ENCODE results near the gene DGCR2. TPM values are rescaled to one million over a fixed set of nuclear protein-coding genes. Genes with fewer than 3 reads are reported as not detected.
"Not testable (repeated sequence)": the region's sequence is repeated elsewhere in the genome, so short reads cannot be mapped to it uniquely, and the experiment has no call there.

The DGCR2 gene
- polyA plus RNA-seq, 1 donor: 49.1 TPM

- DNase-seq: not testable (repeated sequence)
Observed at GRCh38 chr22:19027371-19028059, 94.7 kb downstream of the DGCR2 start.

- DNase-seq: not testable (repeated sequence)
Observed at GRCh38 chr22:19026080-19026479, 96.1 kb downstream of the DGCR2 start.

DNA sequence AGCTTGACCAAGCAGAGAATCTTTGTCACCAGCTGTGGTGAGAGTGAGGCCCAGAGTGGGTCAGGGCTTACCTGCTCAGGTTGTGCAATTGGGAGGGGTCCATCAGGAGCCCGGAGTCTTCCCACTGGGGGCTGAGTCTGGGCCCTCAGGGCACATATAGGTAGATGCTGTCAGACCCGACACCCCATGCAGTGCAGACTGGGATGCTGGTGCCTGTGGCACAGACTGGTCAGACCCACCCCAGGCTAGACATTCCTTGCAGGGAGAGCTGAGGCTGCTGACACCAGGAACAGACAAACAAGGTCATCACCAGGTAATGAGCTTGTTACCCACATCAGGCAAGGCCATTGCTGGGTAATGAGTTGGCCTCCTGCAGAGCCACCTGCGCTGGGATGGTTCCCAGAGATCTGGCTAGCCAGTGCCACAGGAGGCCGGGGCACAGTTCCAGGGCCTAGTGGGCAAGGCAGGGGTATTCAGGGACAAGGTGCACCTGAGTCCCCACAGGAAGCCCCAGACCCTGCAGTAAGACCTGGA is 97.2 kb downstream of the DGCR2 start:
- DNase-seq: not testable (repeated sequence)

DNA sequence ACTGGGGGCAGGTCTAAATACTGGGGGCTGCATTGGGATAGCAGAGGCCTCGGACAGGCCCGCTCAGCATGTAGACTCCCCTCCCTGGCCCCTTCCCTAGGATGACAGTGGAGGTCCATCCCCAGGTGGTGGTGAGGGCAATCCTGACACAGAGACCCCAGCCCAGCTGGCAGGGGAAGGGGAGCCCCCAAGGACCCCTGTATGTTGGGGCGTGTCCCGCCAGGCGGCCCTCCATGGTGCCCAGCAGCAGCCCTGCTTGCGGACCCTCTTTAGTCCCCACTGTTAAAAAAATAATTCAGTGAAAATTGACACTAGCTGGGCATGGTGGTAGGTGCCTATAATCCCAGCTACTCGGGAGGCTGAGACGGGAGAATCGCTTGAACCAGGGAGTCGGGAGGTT is 98.3 kb downstream of the DGCR2 start:
- not testable (repeated sequence) for DNase-seq

GRCh38 chr22:19022755-19023154 is 99.5 kb downstream of the DGCR2 start:
- no peak for DNase-seq

- no peak for DNase-seq
Observed at GRCh38 chr22:19019679-19020032, 102.6 kb downstream of the DGCR2 start.

DNA sequence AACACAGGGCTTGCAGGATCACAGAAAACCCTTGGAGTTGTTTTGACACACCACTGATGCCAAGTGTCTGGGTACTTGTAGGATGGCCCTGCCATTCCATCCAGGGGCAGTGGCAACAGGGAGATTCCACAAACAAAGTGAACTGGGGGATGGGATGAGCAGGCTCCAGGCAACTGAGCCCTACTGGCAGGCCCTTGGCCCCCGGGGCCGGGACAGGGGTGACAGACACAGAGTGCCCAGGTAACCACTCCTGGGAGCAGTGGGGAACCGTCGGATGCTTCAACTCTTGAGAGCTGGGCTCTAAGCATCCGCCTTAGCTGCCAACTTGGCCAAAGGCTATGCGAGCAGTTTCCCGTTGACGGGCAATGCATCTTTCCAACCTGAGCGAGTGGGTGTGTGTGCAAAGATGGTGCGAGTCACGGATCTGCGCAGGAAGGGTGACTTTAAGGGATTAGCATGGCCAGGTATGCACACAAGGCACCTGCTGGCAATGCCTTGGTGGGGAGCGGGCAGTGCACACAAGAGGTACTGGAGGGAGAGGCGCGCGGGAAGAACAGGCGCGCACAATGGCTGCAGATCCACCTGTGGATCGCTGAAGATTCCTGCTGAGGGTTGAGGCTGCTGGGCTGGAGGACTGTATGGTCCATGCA is 103.1 kb downstream of the DGCR2 start:
- no peak for DNase-seq

- no peak for DNase-seq
Observed at GRCh38 chr22:19018256-19018655, 104.0 kb downstream of the DGCR2 start.

DNA sequence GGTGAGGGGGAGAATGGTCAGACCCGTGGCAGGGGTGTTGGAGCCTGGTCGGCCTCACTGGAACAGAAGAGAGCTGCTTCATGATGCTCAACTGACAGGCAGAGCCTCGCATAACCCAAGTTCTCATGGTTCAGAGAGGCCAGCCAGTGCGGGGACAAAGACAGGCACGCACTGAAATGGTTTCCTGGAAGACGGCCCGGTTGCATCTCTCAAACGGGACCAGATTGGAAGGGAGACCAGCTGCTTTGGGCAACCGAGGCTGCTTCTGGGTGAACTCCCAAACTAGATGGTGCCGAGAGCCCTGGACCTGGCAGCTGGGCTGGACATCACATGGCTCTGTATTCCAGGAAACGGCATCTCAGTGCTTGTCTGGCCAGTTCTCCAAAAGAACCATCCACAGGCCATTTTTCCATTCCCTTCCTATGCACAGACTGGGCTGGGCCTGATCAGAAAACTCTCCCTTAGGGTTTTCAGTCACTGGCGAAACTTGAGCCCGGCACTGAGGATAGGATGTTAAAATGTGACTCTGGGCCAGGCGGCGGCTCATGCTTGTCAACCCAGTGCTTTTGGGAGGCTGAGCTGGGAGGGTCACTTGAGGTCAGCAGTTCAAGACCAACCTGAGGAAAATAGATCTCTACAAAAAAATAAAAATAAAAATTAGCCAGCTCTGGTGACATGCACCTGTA is 106.0 kb downstream of the DGCR2 start:
- DNase-seq: no peak

DNA sequence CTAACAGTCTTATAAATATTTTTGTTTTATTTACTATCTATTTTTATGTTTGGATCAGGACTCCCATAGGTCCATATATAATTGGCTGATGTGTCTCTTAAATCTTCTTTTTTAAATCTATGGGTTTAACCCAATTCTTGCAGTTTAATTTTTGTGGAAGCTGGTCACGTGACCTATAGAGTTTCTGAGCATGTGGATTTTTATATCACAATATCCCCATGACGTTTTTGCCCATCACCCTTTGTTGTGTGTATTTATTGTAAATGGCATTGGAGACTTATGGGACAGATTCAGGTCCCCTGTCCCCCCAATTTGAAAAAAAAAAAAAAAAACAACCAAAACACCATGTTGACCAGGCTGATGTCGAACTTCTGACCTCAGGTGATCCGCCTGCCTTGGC is 107.3 kb downstream of the DGCR2 start:
- no peak for DNase-seq

DNA sequence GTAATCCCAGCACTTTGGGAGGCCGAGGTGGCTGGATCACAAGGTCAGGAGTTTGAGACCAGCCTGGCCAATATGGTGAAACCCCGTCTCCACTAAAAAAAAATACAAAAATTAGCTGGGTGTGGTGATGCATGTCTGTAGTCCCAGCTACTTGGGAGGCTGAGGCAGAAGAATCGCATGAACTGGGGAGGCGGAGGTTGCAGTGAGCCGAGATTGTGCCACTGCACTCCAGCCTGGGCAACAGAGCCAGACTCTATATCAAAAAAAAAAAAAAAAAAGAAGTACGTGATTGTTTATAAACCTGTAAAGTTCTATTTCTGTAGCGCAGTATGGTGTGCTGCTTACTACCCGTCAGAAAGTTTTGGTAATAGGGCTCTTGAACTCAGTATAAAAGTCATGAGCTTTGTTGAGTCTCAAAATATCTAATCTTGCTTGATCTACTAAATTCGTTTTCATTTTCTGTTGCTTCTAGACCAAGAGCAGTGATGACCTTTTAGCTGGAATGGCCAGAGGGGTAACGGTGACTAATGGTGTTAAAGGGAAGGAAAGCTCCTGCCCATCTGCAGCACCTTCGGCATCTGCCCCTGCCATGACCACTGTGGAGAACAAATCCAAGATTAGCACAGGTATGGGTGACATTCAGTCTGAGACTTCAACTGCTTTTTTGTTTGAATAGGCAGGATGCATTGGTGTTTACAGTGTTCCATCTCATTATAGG is 108.2 kb downstream of the DGCR2 start:
- DNase-seq: not testable (repeated sequence)

DNA sequence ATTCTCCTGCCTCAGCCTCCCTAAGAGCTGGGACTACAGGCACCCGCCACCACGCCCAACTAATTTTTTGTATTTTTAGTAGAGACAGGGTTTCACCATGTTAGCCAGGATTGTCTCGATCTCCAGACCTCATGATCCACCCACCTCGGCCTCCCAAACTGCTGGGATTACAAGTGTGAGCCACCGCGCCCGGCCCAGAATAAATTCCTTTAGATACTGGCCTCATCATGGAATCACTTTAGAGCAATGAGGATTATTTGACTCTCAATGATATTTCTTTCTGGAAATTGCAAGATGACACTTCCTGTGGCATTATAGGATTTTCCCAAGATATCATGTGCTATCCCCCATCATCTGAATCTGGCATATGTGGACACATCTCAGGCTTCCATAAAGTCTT is 108.8 kb downstream of the DGCR2 start:
- DNase-seq: not testable (repeated sequence)

DNA sequence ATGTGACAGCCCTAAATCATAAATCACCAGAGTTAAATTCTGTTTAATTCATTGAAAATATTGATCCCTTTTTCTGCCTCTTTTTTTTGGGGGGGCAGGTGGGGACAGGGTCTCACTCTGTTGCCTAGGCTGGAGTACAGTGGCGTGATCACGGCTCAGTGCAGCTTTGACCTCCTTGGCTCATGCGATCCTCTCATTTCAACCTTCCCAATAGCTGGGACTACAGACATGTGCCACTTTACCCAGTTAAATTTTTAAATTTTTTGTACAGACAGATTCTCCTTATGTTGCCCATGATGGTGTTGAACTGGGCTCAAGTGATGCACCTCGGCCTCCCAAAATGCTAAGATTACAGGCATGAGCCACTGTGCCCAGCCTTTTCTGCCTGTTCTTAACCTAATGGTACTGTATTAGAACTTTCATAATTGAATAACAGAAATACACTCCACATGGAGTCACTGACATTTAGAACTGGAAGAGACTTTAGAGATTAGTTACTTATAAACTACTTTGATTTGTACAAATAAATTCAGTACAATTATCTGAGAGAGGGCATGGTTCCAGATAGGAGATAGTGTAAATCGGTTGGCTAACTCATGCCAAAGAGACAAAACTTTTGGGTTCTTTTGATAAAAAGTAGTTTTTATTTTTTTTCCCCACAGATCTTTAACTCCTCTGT is 109.8 kb downstream of the DGCR2 start:
- no peak for DNase-seq

DNA sequence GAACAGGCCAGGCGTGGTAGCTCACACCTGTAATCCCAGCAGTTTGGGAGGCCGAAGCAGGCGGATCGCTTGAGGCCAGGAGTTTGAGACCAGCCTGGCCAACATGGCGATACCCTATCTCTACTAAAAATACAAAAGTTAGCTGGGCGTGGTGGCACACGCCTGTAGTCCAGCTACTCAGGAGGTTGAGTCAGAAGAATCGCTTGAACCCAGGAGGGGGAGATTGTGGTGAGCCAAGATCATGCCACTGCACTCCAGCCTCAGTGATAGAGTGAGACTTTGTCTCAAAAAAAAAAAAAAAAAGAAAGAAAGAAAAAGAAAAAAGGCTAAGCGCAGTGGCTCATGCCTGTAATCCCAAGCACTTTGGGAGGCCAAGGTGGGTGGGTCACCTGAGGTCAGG is 110.6 kb downstream of the DGCR2 start:
- DNase-seq: not testable (repeated sequence)

GRCh38 chr22:19011075-19011474 is 111.1 kb downstream of the DGCR2 start:
- no peak for DNase-seq

DNA sequence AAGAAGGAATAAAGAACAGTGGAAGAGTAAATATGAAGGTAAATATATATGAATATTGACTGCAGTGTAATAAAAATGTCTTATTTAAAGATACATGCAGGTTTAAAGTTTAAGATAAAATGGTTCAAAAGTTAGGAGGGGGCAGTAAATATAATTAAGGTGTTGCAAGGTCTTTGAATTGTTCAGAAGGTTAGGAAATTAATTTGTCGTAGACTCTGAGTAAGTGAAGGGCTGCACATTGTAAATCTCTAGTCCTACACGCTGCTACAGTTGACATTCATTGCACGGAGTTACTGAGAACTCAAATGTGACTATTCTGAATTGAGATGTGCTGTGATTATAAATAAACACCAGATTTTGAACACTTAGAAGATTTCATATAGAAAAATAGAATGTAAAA is 116.3 kb downstream of the DGCR2 start:
- DNase-seq: no peak

DNA sequence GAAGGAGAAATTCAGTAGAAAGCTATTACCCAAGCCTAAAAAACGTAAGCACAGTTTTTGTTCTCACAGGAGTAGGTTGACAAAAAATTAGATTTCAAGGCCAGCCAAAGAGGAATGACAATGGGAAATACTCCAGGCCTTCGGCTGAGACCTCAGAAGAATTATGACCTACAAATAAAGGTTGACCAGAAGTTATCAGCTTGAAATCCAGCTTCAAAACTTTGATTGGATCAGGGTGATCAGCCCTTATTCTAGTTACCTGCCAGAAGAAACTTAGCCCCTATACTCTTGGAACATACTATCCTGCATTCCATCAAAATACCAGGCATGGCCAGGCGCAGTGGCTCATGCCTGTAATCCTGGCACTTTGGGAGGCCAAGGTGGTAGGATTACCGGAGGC is 117.7 kb downstream of the DGCR2 start:
- no peak for DNase-seq

GRCh38 chr22:19003508-19003907 is 118.7 kb downstream of the DGCR2 start:
- DNase-seq: no peak

GRCh38 chr22:19002684-19003038 is 119.6 kb downstream of the DGCR2 start:
- DNase-seq: no peak

- no peak for DNase-seq
Observed at GRCh38 chr22:19001204-19001603, 121.0 kb downstream of the DGCR2 start.

DNA sequence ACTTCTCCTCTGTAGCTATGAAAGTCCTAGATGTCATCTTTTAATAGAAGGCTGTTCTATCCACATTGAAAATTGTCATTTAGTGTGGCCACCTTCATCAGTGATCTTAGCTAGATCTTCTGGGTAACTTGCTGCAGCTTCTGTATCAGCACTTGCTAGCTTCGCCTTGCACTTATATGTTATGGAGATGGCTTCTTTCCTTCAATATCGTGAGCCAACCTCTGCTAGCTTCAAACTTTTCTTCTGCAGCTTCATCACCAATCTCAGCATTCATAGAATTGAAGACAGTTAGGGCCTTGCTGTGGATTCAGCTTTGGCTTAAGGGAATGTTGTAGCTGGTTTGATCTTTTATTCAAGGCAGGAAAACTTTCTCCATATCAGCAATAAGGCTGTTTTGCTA is 122.1 kb downstream of the DGCR2 start:
- DNase-seq: not testable (repeated sequence)

GRCh38 chr22:18999416-18999815 is 122.8 kb downstream of the DGCR2 start:
- DNase-seq: no peak
